ENCODE results near the gene KLHDC7B.

GRCh38 chr22:50520826-50521453, 24.8 kb upstream of the KLHDC7B start:
- TF ChIP-seq, protein P1, sequence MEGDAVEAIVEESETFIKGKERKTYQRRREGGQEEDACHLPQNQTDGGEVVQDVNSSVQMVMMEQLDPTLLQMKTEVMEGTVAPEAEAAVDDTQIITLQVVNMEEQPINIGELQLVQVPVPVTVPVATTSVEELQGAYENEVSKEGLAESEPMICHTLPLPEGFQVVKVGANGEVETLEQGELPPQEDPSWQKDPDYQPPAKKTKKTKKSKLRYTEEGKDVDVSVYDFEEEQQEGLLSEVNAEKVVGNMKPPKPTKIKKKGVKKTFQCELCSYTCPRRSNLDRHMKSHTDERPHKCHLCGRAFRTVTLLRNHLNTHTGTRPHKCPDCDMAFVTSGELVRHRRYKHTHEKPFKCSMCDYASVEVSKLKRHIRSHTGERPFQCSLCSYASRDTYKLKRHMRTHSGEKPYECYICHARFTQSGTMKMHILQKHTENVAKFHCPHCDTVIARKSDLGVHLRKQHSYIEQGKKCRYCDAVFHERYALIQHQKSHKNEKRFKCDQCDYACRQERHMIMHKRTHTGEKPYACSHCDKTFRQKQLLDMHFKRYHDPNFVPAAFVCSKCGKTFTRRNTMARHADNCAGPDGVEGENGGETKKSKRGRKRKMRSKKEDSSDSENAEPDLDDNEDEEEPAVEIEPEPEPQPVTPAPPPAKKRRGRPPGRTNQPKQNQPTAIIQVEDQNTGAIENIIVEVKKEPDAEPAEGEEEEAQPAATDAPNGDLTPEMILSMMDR (conservative IDR thresholded peaks at IDR 0.05; ENCODE audit: low read length): no peak
- no peak for TF ChIP-seq EZH2phosphoT487 (IDR thresholded peaks at IDR 0.05; ENCODE audit: borderline replicate concordance)

Measured in Loucy (cell line).